ENCODE measurements around the gene FBXW12.
"Not testable (repeated sequence)": the region's sequence is repeated elsewhere in the genome, so short reads cannot be mapped to it uniquely, and the experiment has no call there.

The FBXW12 gene, protein sequence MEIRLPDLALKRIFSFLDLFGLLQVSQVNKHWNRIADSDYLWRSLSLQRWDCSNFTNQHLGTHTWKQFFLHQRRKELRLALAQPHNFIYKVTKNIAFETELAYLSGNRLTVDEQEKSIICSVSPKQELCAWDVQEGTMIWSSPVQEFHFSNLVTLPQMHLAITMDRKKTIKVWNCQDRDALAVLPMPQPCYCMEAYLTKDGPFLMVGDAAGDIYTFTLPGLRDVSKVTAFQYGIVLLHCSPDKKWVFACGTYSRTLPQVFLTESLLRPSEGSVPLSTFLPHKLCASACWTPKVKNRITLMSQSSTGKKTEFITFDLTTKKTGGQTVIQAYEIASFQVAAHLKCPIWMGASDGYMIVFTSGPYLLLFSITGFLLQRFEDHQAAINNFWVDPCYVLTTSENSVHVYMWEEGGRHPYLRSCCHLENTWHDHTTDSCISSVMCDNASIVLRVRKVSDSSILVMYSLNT

DNA sequence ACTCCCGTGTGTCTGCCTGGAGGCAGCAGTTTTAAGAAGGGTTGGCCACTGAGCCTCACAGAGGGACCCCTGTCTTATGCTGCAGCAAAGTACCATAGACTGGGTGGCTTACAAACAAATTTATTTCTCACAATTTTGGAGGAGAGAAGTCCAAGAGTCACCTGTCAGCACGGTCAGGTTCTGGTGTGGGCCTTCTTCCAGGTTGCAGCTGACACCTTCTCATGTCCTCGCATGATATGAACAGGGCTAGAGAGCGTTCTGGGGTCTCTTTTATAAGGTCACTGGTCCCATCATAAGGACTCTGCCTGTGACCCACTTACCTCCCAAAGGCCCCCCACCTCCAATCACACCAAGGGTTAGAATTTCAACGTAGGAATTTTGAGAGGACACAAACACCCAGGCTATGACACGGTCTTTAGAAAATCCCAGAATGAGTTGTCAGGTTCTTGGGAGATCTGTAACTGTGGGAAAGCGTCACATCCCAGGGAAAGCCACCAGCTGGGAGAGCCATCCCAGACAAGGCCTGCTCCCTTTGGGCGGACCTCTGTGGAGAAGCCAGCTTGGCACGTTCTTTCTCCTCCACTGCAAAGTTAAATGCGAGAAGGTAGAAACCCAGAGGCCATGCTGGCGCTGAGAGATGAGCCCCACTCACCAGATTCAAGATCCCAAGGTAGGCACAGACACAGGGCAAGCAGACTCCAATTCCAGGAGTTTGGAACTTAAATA is at the start of gene FBXW12:
Gene FBXW12, plus strand, starts transcription at position 569 of the 726 bp plus-strand sequence. CDS start 549 bp downstream, outside the sequence.
- no peak for DNase-seq

GRCh38 chr3:48331706-48332435 is 40.1 kb upstream of the FBXW12 start:
- DNase-seq = not testable (repeated sequence)

DNA sequence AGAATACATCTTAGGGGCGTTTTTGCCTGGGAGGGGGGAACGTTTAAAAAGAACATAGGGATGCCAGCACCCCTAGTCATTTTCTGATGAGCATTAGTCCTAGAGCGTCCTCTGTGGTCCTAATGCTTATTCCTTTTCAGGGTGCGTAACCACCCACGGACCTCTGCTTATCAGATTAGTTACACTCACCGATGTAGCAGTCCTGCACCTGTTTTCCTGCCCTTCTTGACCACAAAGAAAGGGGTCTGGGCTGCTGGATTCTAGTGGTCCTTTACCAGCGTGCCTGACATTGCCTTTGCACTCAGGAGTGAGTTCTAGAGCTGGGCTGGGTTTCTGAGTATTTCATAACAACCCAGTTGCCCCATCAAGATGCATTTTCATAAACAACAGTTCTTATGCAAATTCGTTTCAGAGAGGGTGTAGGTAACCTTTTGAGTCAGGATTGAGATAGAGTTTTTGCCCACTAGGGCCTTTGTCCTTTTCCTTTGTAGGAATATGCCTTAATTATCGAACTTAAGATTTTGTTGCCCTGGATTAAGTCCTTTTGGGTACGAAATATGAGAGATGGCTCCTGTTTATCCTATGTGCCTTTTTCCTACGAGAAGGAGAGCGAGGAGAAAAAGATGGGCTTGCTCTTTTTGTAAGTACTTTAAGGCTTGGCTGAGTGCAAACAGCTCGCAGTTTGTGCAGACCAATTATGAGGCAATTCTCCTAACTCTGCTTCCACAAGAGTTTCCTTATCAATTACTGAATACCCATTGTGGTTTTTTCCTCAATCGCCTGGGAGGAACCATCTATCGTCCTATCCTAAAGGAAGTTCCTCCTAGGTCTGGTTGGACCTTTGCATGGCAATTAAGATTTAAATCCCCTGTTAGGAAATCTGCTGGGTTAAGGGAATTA is 38.4 kb upstream of the FBXW12 start, which contains the start of gene SPINK8:
Gene SPINK8, minus strand, starts transcription at position 316 of the 900 bp plus-strand sequence. CDS start 5,320 bp downstream, outside the sequence.
- DNase-seq = not testable (repeated sequence)

DNA sequence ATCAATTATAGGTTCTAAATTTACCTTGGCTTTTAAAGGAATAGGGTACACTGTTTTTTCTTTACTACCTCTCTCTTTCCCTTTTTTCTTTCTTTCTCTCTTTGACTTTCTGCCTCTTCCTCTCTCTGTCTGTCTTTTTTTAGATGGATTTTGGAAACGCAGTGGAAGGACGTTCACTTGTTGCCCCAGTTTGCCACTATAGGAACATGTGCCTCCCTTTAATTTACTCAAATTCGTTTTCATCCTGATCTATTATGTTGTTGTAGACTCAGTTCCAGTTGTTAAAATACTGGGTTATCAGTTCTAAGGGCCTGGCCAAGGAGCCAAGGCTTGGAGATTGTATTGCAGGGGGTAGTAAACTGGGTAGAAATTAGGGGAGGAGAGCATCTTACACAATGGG is 37.4 kb upstream of the FBXW12 start:
- no peak for DNase-seq

DNA sequence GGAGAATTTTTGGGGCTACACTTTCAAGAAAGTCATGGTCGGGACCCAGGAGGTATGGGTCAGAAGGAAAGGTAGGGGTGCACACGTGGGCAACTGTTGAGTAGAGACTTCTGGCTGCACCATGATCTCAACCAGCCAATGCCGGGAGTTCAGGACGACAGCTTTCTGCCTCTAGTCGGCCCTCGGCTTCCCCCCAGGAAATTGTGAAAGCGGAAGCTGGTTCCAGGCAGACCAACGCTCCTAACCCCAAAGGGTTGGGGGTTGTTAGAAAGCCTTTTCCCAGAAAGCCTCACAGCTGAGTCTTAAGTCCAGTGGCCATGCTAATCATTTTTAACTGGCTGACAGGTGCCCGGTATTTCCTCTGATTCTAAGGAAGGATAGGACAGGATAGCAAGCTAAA is 36.7 kb upstream of the FBXW12 start:
- not testable (repeated sequence) for DNase-seq

- DNase-seq = not testable (repeated sequence)
These were observed 34.5 kb upstream of the FBXW12 start for GRCh38 chr3:48337536-48337935.

- DNase-seq = no peak
These were observed 33.4 kb upstream of the FBXW12 start for GRCh38 chr3:48338635-48339034.

- no peak for DNase-seq
These were observed 28.6 kb upstream of the FBXW12 start for GRCh38 chr3:48343432-48343831.

DNA sequence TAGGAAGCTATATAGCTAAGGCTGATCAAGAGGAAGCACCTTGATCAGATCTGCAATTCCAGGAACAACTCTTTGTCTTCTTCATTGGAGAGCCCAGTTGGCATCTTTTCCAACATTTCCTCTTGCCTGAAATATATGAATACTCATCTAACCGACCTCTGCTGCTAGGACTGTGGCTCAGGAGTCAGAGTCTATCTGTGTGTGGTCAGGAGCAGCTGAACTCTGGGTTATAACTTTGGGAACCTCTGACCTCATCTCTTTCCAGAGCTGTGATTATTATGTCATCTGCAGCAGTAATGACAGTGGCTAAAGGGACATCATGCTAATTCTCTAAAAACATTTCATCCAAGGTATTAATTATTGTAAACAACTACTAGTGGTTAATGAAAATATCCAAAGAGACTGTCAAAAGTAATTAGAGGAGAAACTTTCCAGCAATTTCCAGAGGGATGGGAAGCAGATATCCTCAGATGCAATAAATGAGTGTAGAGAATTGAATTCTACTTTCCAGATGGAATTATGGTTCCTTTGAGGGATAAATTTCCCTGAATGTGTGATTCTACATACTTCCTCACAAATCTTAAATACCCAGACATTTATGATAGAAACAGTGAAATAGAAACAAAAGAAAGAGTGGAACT is 27.0 kb upstream of the FBXW12 start:
- no peak for DNase-seq

- DNase-seq = no peak
These were observed 26.0 kb upstream of the FBXW12 start for GRCh38 chr3:48345946-48346572.

DNA sequence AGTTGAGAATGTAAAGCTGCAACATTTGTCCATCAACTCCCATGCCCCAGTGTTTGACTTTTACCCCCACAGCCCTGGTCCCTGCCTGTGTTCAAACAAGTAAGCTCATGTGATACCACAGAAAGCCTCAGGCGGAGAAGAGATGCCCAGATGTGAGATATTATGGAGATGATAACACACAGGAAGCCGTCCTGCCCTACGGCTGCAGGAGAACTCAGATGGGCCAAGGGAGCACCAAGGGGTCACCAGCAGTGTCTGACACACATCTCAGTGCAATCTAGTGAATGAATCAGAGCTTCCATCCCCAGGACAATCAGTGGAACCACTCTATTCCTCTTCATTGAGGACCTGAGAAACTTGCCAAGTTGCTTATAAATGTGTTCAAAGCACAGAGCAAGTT is 24.5 kb upstream of the FBXW12 start:
- no peak for DNase-seq

DNA sequence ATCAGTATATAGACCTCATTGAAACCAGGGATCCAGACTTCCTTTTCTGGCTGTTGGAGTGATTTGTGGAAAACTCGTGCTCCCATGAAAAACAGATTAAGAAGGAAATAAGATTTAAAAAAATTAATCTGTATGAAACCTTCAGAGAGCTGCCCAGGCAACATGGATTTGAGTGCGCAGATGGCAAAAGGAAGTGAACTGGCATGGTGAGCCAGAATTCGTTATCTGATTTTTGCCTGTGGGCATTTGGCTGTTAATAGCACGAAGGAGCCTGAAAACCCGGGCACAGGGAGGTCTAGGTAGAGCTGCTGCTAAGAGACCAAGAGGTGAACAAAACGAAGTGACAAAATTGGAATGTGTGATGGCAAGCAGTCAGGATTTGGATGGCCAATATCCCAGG is 19.5 kb upstream of the FBXW12 start:
- DNase-seq = no peak

DNA sequence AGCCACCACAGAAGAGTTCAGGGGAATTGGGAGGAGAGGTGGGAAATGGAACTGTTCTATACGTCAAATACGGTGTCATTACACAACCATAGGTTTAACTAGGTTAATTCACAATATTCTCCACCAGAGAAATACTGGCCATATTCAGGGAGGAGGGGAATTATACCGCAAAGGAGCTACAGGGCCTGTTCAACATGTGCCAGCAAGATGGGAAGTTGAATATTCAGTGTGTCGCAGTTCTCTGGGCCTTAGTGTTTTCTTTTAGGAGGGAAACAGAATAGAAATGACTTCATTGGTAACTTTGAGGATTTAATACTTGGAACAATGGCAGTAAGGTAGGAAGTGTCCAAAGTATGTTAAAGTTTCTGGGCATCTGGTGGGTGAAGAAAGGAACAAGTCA is 18.0 kb upstream of the FBXW12 start:
- DNase-seq = no peak

- DNase-seq = no peak
These were observed 15.6 kb upstream of the FBXW12 start for GRCh38 chr3:48356419-48356818.

- no peak for DNase-seq
These were observed 10.1 kb upstream of the FBXW12 start for GRCh38 chr3:48361928-48362327.

GRCh38 chr3:48364840-48365239 is 7.2 kb upstream of the FBXW12 start:
- DNase-seq = no peak

GRCh38 chr3:48367201-48367600 is 4.8 kb upstream of the FBXW12 start:
- DNase-seq = no peak

DNA sequence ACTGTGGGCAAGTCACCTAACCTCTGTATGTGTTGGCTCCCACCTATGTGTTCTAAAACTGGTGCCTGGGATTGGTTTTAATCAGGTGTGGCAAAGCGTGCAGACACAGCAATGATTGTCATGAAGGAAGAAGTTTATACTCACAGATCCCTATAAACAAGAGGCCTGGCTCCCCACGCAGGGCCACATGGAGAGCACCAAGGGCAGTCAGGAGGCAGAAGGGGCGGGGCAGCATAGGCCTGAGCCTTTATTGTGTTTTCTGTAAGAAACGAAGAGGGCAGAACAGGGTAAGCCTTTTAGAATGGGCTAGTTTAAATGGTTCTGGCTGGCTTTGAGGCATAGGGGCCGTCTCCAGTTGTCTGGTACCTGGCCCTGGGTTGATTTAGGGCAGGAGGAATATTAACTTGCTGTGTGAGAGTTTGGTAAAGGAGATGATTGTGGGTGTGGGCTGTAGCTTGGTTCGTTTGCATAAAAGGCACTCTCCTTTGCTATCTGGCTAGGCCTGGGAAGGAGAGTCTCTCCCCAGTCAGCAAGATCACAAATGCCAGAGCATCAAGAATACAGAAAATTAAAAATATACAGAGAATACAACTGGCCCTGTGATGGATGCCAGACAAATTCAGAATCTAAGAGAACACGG is 2.2 kb upstream of the FBXW12 start:
- DNase-seq = no peak

GRCh38 chr3:48370333-48370713 is 1.7 kb upstream of the FBXW12 start:
- no peak for DNase-seq

DNA sequence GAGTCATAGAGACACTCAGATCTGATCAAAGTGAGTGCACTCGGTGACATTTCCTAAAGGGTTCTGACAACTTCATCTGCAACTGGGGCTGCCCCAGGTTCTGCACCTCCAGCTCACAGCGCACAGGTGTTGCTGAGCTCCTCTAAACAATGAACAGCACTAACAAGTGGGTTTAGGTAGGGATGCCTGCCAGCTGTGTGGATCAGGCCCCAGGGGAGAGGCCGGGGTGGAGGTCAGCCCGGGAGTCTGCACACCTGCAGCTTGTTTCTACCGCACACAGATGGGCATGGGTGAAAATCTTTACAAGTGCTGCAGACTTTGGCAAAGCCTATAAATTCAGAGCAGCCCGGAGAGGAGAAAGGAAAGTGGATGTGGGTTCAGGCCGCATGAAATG is 355 bp downstream of the FBXW12 start:
- no peak for DNase-seq
